GM18502 (cell line): ENCODE results near the gene MBNL2.

ENCODE experiments used
- ATAC-seq: cut with Tn5 transposase; IDR thresholded peaks from one replicate; pipeline ENCODE4 v1.9.1; 2021; ENCODE audit warnings: mild to moderate bottlenecking; ENCODE audit not compliant: unreplicated experiment, poor library complexity

The MBNL2 gene

DNA sequence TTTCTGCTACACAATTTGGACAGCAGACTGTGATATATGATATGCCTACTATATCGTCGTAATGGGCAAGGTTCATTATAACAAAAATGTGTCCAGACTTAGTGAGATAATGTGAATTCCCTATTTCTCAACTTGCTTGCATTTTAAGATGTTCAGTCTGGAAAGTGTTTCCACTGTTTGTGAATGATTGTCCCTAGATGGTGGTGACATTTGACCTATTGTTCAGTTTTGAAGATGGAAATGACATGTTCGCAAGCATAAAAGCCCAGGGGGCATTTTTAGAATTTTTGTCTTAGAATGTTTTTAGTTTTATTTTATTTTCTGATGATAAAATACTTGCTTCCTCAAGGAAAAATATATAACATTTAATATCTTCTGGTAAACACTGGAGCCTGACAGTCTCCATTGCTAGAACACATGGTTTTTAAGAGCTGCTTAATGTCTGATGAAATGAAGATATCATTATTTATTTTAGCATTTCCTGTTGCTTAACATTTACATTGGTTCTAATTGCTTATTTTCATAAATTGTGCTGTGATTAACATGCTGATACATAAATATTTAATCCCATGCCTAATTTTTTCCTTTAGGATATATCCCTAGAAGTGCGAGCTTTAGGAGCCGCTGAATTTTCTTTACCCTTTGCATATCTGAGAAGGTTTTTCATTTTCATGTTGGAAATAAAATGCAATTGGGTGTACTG lies 27.1 kb downstream of the MBNL2 start:
- no peak for ATAC-seq

DNA sequence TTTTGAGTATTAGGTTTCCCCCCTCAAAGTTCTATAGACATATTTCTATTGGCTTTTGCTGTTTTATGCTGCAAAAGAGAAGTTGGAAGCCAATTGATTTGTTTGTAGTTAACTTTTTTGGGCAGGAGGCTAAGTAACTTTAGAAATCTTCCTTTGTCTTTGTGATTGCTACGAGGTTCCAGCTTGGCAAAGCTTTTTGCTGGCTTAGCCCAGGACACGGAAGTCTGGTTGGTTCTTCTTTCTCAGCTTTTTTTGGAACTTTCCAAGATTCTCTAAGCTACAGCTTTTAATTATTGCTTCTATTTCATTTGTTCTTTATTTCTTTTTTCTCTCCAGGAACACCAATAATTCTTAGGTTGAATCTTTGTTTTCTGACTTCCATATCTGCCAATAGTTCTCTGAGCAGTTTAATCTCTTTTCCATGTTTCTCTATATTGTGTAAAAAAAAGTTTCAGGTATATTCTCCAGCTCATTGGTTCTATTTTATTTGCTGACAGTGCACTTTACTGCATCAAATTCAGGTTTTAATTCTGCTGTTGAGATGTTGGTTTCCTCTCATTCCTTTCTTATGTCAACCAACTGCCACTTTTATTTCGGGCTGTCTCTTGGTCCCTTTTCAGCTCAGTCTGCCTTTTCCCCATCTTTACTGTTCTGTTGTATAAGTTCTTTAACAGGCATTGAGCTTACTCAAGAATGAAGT lies 27.8 kb downstream of the MBNL2 start:
- no peak for ATAC-seq

DNA sequence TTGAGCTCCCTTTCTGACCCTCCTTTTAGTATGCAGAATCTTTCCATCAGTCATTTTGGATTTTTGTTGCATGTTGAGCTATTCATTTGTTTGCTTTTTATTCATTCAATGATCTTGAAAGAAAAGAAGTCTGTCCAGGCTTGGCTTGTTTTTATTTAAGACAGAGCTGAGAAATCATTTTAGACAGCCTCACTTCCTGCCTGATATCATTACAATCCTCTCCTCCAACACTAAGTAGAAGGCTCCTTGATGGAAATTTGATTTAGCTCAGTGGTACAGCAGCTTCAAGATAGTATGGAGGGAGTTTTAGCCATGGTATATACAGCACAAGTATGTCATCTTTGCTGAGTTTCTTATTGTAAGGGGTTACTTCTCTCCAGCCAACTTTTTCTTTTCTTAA lies 28.4 kb downstream of the MBNL2 start:
- ATAC-seq = no peak

DNA sequence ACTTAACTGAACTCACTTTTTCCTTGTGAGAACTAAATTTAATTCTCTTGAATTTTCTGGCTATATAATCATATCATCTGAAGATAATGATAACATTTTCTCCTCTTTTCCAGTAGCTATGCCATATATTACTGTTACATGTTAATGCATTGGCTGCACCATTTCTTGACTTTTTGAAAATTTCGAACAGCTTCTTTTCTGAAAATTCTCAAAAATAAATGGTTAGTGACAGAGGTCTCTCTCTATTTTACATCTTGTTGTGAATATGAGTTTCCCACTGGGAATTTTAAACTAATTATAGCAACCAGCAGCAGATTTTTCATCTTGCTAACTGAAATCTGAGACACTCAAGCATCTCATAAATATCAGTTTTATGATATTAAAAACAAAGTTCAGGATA lies 30.6 kb downstream of the MBNL2 start:
- no peak for ATAC-seq

DNA sequence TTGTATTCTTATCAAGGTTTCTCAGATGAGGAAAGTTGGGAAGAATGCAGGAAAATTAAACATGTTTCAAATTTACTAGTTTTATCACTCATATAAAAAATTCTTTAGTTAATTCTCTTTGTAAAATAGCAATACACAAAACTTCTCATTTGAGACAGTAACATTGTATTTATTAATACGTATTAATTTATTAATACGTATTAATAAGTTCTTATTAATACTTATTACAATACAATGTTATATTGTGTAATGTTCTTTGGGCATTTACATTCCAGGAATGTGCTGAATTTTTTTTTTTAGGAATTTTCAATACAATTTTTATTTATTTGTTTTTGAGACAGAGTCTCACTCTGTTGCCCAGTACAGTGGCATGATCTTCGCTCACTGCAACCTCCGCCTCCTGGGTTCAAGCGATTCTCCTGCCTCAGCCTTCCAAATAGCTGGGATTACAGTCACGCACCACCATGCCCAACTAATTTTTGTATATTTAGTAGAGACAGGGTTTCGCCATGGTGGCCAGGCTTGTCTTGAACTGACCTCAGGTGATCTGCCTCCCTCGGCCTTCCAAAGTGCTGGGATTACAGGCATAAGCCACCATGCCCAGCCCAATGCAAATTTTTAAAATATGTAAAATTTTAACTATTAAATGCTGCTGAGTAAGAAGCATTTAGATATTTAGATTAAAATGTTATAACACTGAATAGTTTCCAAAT lies 31.6 kb downstream of the MBNL2 start:
- no peak for ATAC-seq

DNA sequence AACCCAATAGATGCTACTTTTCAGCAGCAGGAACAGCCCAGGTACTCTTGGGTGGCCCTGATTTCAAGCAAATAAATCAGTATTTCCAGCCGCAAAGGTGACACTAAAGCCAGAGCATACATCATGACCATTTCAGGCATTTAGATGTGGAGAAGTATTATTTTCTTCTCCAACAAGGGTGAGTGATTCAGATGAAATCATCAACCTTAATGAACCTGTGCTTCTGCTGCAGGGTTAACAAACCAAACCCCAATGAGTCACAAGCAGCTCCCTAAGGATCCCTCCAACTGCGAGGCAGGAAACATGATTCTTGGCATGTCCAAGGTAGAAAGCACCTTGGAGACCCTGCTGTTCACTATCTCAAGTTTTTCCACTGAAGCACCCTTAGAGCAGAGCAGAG lies 32.7 kb downstream of the MBNL2 start:
- ATAC-seq = no peak

DNA sequence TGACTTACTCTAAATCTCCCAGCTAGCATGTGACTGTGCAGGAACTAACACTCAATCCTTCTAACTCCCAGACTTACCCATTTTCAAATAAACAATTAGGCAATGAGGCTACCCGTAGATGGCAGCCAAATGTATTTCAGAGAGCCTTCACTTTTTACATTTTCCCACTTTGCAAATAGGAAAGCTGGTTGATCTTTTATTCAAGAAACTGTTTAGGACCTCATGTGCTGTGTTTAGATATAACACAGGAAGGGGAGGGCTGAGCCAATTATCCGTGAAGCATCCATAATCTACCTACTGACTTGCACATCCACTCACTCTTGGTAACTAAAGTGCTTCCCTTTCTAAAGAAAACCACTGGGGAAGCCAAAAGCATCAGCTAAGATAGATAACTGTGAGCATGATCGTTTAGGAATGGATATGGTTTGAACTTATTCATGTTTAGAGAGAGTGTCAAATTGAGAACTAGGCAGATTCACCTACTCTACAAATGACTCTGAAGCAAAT lies 33.4 kb downstream of the MBNL2 start:
- no peak for ATAC-seq

DNA sequence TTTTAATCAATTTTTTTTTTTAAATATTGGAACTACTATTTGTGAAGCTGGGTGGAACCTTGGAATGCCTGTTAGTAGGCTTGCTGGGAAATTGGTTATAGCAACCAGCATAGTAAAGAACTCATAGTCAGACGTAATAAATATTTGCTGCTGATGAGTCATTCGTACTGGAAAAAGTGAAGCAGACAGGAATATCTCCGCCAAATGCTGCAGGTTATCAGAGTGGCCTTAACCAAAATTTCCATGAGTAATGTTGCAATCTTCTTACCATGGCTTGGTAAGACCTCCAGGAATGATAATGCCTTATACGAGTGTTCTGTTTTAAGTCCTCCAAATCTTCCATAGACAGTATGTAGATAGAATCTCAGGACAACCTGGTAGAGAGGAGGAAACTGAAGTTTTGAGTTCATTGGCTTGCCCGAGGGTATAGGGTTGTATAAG lies 34.2 kb downstream of the MBNL2 start:
- ATAC-seq = no peak

DNA sequence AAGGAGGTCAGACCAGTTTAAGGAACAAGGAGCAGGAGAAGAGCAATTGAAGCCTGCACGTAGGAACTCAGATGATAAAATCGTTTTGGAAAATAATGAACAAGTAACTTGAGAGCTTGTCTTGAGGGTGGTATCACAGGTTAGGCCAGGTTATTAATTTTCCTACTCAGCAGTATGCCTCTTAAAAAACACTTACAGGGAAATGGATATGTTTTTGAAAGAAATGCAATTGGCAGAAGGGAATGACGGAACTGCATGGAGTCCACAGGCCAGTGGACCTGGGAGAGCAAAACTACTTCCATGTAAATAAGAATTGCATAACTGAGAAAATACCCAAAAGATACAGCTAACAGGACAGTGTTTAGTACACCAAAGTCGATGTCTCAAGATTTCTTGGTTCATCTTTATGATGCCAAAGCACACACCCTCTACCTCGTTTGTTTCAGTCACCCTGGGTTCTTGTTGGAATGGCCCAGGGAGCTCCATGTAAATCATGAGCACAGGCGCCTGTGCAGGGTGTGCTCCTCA lies 35.2 kb downstream of the MBNL2 start:
- ATAC-seq = no peak

DNA sequence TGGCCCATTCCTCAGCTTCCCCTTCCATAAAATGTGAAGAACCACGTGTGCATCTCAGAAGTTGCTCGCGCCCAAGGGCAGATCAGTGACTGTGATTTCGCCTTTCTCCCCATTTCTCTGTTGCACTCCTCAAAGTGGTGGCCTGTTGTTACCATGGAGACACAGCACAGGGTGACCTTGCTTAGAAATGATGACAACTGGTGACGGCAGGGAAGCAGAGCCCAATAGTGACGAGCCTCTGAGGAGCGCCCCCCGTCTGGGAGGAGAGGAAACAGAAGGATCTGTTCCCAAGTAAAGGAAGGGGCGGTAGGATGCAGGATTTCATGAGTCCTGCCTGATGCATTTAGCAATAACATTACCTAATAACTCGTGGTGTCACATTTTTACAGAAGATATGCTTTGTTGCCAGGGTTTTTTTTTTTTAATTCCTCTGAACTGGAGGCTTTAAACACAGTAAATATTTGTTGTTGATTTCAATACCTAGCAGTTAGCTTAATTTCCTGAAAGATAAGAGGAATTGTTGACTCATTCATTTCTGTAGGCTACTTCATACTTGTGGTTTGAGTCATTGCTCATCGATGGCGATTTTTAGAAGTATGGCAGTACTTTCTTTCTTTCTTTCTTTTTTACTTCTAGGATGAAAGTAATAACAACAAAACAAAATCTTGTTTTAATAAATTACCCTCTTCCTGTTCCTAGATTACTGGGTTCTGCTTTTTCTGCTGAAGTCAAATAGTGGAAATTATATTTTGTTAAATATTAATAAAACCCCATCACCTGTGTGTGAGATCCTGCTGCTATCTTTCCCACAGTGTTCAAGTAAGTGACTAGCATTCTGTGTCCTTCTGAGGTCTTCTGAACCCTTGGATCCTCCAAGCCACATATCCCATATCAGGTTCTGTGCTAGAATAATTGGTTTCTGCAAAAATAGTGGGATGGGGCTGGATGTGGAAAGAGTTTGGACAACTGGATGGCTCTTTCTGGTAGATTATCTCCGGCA lies 36.0 kb downstream of the MBNL2 start:
- ATAC-seq = peak; percentile 78

DNA sequence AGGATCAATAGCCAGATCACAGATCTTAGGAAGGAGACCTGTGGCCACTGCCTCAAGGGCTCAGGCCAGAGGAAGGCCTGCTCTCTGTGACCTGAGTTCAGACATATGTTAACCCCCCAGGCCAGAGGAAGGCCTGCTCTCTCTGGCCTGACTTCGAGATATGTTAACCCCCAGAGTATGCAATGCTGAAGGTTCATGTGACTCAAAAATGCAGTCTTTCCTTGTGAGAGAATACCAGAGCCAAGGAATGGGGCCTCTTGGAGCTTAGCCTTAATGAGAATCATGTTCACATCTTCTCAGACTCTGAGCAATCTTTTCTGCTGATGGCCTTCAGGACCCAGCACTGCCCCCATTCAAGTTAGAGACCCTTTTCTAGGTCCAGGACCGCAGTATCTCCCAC lies 36.7 kb downstream of the MBNL2 start:
- no peak for ATAC-seq

DNA sequence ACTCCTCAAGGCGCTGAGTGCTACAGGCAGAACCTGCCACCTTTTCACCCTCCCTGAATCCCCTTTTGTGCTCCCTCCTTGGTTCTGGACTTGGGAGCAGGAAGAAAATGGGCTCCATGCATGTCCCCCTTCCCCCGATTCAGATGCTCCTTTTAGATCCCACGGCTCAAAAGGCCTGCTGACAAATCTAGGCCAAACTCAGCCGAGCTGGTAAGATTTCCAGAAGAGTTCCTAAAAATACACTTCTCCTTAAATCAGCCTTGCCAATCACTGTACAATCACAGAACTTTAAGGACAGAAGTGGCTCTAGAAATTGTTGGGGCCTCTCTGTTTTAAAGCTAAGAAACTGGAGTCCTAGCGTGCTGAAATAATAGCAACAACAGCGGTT lies 37.3 kb downstream of the MBNL2 start:
- ATAC-seq = no peak

DNA sequence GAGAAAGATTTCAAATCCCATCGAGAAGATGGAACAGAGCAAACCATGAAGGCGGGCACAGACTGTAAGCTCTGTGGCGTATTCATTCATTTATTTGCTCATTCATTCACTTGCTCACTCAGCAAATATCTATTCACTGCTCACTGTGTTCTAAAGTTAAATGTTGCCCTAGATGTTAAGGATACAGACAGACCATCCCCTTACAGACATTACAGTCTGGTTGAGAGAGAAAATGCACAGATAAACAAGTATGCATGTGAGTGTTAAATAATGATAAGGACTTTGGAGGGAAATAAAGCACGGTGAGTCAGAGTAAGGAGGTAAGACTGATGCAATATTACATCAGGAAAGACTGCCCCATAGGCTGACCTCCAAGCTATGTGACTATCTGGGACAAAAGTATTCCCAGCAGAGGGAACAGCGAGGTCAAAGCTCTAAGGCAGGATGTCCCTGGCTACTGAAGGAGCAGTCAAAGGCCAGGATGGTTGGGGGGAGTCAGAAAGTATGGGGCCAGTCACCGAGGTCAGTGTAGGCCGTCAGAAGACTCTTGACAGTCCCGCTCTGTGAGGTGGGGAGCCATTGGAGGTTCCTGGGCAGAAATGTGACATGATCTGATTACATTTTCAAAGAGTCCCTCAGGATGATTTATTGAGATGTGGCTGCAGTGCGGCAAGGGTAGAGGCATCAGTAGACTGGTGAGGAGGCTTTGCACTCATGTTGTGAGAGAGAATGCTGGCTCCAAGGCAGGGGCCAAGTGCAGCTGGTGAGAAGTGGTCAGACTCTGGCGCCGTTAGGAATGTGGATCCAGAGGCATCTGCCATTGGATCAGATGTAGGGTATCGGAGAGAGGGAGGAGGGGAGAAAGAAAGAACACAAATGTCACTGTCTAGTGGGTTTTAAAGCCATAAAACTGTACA lies 37.9 kb downstream of the MBNL2 start:
- no peak for ATAC-seq

DNA sequence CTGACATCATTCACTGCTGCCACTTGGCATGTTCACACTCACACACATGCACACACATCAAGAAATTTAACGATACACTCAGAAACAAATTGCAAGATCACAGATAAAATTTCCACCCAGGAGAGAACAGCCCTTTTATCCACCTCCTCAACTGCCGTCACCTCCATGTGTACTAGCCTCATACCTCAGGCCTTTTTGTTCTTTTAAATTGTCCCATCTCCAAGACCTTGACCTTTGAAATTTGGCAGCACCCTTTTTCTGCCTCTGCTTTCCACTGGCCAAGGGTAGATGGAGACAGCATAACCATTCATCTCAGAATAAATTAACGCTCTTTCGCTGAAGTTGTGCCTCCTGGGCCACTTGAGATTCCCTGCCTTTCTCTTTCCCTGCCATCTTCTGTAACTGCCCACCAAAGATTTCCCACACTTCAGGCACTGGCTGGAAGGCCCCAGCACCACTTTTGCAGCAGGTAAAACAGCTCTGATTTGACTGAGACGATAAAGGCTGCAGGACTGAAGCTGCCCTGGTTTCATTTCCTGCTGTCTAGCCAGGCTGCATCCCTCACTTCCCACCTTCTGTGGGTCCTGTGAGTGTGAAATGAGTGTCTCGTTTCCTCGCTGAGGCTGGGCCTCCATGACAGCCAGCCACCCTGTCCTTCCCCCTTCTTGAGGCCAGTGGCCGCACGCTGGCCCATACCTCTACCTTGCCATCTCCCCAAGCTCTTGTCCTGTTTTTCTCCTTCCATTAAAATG lies 39.3 kb downstream of the MBNL2 start:
- peak; percentile 72 for ATAC-seq

DNA sequence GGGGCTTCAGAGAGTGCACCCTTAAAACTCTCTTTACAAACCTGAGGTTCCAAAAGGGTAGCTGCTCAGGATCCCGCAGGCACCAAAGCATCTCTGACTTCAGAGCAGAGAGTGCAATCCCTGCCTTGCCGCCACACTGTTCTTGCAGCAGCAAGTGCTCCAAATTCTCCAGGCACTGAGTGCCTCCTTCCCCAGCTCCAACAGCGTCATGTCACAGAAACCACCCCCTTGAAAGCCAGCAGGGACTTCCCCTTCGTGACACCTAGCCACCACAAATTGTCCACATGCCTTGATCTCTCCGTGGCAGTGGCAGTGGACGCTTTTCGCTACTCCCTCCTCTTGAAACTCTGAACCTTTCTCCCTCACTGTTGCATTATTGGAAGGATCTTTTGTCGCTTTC lies 39.9 kb downstream of the MBNL2 start:
- ATAC-seq = no peak

DNA sequence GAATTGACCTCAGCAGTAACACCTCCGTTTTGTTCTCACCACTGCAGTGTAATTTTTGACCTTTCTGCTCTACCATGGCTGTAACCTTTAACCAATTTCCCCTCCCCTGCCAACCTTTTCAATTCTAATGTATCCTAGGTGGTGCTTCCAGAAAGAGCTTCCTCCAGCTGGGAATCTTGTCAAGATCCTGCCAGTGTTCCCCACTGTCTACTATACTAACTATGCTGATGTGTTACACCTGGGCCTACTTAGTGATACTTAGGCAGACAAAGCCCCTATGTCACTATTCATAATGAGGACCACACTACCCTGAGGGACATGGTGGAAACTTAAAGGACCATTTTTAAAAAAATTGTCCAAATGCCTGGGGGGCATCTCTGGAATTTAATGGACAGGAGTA lies 41.0 kb downstream of the MBNL2 start:
- ATAC-seq = no peak

DNA sequence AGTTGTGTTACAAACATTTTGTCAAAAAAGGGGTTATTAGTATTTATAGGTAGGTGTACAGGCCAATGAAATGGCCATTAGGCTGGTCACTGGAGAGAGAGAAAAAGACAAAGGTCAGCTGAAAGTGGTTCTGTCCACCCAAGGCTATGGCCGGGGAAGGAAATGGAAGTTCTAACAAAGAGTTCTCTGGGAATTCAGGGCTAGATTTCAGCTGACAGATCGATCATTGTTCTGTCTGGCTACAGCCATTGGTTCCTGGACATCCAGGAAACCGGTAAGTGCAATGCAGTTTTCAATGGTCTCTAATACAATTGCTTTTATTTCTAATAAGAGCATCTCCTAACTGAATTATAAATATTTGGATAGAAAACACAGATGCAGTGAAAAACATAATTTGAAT lies 42.5 kb downstream of the MBNL2 start:
- no peak for ATAC-seq

DNA sequence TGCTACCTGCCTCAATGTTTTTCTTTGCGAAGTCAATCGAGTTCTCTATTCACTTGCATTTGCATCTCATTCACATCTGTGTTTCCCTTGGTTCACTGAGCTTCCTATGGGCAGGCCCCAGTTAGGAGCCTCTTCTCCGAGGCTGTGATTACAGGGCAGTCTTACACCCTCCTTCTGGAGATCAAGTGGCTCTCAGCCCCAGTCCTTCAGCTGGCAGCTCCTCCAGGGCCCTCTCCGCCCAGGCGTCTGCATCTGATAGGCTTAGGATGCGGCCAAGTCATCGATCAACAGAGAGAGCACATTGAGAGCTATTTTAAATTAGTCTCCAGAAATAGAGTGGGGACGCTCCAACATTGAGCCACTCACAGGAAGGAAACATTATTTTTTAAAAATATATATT lies 44.2 kb downstream of the MBNL2 start:
- ATAC-seq = no peak
